Stimulated activated CD4-positive, alpha-beta T cell treated with anti-CD3 and anti-CD28 coated beads, Interleukin-2, amount 100 ng/mL, for 48 hours (primary cell): Measurements from ENCODE around the gene PCDHGA6.
"Not testable (repeated sequence)": the region's sequence is repeated elsewhere in the genome, so short reads cannot be mapped to it uniquely, and the experiment has no call there.

ENCODE experiments used
- DNase-seq, 2 donors: peaks; one replicate each; pipeline ENCODE4 v3.0.0-alpha.2; 2020

PCDHGA6 gene

DNA sequence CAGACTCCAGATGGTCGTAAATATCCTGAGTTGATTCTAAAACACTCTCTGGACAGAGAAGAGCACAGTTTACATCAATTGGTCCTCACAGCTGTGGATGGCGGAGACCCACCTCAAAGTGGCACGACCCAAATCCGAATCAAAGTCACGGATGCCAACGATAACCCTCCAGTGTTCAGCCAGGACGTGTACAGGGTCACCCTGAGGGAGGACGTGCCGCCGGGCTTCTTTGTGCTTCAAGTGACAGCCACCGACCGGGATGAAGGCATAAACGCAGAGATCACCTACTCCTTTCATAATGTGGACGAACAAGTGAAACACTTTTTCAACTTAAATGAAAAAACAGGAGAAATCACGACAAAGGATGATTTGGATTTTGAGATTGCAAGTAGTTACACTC is 13.0 kb upstream of the PCDHGA6 start:
- no peak for DNase-seq

DNA sequence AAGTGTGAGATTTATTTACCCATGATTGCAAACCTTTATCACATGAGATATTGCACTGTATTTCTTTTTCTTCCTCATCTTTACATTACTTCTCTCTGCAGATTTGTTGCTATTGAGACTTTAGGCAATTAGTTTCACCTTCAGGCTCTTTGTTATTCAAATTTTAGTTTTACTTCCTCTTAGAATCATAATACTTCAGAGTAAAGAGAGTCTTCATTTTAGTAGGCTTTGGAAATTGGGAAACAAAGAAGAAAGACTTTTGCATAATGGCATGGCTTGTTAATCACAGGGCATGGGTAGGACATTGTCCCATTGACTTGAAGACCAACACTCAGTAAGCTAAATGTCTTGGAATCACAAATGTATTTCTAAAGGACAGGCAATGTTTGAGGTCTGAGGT is 11.0 kb upstream of the PCDHGA6 start:
- DNase-seq = no peak

- no peak for DNase-seq
Observed at GRCh38 chr5:141363952-141364660, 9.6 kb upstream of the PCDHGA6 start, which contains the start of gene PCDHGA5. TSS of gene PCDHGA5 (plus strand) at chr5:141364162. CDS start at chr5:141364331, 169 bp downstream.

GRCh38 chr5:141366016-141366896 is 7.4 kb upstream of the PCDHGA6 start:
- DNase-seq = no peak

DNA sequence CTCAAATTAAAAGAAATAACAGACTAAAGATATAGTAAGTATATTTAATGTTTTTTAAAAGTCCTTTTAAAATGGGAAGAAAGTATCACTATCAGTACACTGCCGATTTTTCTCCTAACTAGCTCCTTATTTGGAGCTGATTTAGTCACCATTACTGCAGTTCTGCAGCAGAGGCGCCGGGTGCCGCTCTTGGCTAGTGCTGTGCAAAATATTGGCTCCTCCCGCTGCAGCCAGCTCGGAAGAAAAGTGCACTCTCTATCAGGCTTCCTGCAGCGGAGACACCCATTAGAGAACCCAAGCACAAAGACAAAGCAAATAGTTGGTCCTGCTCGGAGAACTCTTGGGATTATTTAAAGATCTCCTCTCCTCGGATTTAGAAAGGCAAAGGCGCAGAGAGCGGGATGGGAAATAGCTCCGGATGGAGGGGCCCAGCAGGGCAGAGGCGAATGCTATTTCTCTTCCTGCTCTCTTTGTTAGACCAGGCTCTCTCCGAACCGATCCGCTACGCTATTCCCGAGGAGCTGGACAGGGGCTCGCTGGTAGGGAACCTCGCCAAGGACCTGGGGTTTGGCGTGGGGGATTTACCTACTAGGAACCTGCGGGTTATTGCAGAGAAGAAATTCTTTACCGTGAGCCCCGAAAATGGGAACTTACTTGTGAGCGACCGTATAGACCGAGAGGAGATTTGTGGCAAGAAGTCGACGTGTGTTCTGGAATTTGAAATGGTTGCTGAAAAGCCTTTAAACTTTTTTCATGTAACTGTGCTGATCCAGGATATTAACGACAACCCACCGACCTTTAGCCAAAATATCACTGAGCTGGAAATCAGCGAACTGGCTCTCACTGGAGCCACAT is 3.5 kb upstream of the PCDHGA6 start, which contains the start of gene PCDHGB3:
Gene PCDHGB3 (plus strand): TSS at position 249 of the 855 bp plus-strand sequence. CDS start 153 bp downstream, at position 402.
- no peak for DNase-seq

DNA sequence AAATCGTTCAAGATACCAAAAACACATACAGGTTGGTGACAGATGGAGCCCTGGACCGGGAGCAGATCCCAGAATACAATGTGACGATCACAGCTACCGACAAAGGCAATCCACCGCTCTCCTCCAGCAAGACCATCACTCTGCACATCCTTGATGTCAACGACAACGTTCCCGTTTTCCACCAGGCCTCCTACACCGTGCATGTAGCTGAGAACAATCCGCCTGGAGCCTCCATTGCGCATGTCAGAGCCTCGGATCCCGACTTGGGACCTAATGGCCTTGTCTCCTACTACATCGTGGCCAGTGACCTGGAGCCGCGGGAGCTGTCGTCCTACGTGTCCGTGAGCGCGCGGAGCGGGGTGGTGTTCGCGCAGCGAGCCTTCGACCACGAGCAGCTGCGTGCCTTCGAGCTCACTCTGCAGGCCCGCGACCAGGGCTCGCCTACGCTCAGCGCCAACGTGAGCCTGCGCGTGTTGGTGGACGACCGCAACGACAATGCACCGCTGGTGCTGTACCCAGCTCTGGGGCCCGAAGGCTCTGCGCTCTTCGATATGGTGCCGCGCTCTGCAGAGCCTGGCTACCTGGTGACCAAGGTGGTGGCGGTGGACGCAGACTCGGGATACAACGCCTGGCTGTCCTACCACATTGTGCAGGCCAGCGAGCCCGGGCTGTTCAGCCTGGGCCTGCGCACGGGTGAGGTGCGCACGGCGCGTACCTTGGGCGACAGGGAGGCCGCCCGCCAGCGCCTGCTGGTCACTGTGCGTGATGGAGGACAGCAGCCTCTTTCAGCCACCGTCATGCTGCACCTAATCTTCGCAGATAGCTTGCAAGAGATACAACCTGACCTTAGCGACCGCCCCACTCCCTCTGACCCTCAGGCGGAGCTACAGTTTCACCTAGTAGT is 1.9 kb upstream of the PCDHGA6 start:
- no peak for DNase-seq

DNA sequence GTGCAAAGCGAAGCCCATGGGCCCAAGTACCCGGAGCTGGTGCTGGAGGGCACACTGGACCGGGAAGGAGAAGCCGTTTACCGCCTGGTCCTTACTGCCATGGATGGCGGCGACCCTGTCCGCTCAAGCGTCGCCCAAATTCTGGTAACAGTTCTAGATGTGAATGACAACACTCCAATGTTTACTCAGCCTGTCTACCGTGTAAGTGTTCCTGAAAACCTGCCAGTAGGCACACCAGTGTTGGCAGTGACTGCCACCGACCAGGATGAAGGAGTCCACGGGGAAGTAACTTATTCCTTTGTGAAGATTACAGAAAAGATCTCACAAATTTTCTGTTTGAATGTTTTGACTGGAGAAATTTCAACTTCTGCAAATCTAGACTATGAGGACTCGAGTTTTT is 936 bp downstream of the PCDHGA6 start:
- no peak for DNase-seq

DNA sequence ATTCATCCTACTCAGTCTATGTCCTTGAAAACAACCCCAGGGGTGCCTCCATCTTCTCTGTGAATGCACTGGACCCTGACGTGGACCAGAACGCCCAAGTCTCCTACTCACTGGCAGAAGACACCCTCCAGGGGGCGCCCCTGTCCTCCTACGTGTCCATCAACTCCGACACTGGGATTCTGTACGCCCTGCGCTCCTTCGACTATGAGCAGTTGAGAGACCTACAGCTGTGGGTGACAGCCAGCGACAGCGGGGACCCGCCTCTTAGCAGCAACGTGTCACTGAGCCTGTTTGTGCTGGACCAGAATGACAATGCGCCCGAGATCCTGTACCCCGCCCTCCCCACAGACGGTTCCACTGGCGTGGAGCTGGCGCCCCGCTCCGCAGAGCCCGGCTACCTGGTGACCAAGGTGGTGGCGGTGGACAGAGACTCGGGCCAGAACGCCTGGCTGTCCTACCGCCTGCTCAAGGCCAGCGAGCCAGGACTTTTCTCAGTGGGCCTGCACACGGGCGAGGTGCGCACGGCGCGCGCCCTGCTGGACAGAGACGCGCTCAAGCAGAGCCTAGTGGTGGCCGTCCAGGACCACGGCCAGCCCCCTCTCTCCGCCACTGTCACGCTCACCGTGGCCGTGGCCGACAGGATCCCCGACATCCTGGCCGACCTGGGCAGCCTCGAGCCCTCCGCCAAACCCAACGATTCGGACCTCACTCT is 1.9 kb downstream of the PCDHGA6 start:
- not testable (repeated sequence) for DNase-seq

GRCh38 chr5:141382469-141383294 is 9.0 kb downstream of the PCDHGA6 start, which contains the start of gene PCDHGA7:
TSS of gene PCDHGA7 (plus strand) at chr5:141382742. CDS start at chr5:141382900, 158 bp downstream.
- DNase-seq = no peak

DNA sequence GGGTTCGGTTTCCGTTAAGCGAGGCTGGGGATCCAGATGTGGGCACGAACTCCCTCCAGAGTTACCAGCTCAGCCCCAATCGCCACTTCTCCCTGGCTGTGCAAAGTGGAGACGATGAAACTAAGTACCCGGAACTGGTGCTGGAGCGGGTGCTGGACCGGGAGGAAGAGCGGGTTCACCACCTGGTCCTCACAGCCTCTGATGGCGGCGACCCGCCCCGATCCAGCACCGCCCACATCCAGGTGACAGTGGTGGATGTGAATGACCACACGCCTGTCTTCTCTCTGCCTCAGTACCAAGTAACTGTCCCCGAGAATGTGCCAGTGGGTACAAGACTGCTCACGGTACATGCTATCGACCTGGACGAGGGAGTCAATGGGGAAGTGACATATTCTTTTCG is 9.7 kb downstream of the PCDHGA6 start:
- DNase-seq = no peak

DNA sequence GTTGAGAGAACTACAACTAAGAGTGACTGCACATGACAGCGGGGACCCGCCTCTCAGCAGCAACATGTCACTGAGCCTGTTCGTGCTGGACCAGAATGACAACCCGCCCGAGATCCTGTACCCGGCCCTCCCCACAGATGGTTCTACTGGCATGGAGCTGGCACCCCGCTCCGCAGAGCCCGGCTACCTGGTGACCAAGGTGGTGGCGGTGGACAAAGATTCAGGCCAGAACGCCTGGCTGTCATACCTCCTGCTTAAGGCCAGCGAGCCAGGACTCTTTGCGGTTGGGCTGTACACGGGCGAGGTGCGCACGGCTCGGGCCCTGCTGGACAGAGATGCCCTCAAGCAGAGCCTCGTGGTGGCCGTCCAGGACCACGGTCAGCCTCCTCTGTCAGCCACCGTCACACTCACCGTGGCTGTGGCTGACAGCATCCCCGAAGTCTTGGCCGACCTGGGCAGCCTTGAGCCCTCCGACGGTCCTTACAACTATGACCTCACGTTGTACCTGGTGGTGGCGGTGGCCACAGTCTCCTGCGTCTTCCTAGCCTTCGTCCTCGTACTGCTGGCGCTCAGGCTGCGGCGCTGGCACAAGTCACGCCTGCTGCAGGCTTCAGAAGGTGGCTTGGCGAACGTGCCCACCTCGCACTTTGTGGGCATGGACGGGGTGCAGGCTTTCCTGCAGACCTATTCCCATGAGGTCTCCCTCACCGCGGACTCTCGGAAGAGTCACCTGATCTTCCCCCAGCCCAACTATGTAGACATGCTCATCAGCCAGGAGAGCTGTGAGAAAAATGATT is 11.0 kb downstream of the PCDHGA6 start:
- no peak for DNase-seq

- DNase-seq = not testable (repeated sequence)
Observed at GRCh38 chr5:141387557-141388311, 14.0 kb downstream of the PCDHGA6 start, which contains the start of gene PCDHGB4. TSS of gene PCDHGB4 (plus strand) at chr5:141387698. CDS start at chr5:141387885, 187 bp downstream.

DNA sequence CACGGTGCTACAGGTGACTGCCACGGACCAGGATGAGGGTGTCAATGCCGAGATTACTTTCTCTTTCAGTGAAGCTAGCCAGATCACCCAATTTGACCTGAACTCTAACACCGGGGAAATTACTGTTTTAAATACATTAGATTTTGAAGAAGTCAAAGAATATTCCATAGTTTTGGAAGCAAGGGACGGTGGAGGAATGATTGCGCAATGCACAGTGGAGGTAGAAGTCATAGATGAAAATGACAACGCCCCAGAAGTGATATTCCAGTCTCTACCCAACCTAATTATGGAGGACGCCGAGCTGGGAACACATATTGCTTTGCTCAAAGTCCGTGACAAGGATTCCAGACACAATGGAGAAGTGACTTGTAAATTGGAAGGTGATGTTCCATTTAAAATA is 15.0 kb downstream of the PCDHGA6 start:
- DNase-seq = no peak

- no peak for DNase-seq
Observed at GRCh38 chr5:141389153-141390042, 15.7 kb downstream of the PCDHGA6 start.

- no peak for DNase-seq
Observed at GRCh38 chr5:141392429-141393198, 18.9 kb downstream of the PCDHGA6 start, which contains the start of gene PCDHGA8. TSS of gene PCDHGA8 (plus strand) at chr5:141392633. CDS start at chr5:141392814, 181 bp downstream.

- no peak for DNase-seq
Observed at GRCh38 chr5:141393267-141393666, 19.6 kb downstream of the PCDHGA6 start.
